GM12878 (cell line): Measurements from ENCODE around the gene ABCB10.

Experiments used
- ASH2L ChIP-seq: fragments of 300-600, 200-600 bp; sonication (generic); IDR thresholded peaks from 2 replicates; pipeline ENCODE4 v1.6.1; 2017; ENCODE audit warnings: low read depth, mild to moderate bottlenecking, borderline replicate concordance
- POLR2AphosphoS2 ChIP-seq: IDR thresholded peaks from 2 replicates; pipeline ENCODE4 v1.6.1; 2011; ENCODE audit warnings: low read depth, mild to moderate bottlenecking, low read length, improper control_type of control experiment, moderate library complexity
- POLR2AphosphoS5 ChIP-seq: IDR thresholded peaks from 2 replicates; pipeline ENCODE4 v1.6.1; 2011; ENCODE audit warnings: mild to moderate bottlenecking, low read length, inconsistent platforms
- SIN3A ChIP-seq: IDR thresholded peaks from 2 replicates; pipeline ENCODE4 v1.6.1; 2012; ENCODE audit warnings: low read depth, low read length, improper control_type of control experiment
- TAF1 ChIP-seq: IDR thresholded peaks from 2 replicates; pipeline ENCODE4 v1.6.1; 2011; ENCODE audit warnings: mild to moderate bottlenecking, low read depth, low read length, borderline replicate concordance
- ZBED1 ChIP-seq: IDR thresholded peaks from 2 replicates; pipeline ENCODE4 v1.6.1; 2016; ENCODE audit warnings: borderline replicate concordance
- ZNF207 ChIP-seq: fragments of 450-650 bp; IDR thresholded peaks from 2 replicates; pipeline ENCODE4 v1.6.1; 2014; ENCODE audit warnings: antibody characterized with exemption, mild to moderate bottlenecking, borderline replicate concordance
- TF ChIP-seq, protein P1 (sequence below): fragments of 450-650 bp; IDR thresholded peaks from 2 replicates; pipeline ENCODE4 v1.6.1; 2017; ENCODE audit warnings: mild to moderate bottlenecking, moderate library complexity
- TF ChIP-seq, protein P2 (sequence below), 3 experiments: IDR thresholded peaks in 2 of 3; conservative IDR thresholded peaks in 1 of 3; 2 replicates each; pipeline ENCODE4 v1.5.1; 2011; ENCODE audit warnings: low read depth in 3 of 3, low read length in 3 of 3, mild to moderate bottlenecking in 3 of 3, control low read depth in 2 of 3, moderate library complexity in 2 of 3, inconsistent platforms in 1 of 3, mixed read lengths in 1 of 3; ENCODE audit not compliant: control insufficient read depth in 2 of 3, insufficient read depth in 1 of 3; ENCODE audit errors: extremely low read depth in 1 of 3
- TF ChIP-seq, protein P3 (sequence below): IDR thresholded peaks from 2 replicates; pipeline ENCODE4 v1.6.1; 2012; ENCODE audit warnings: low read depth, low read length, improper control_type of control experiment
- TF ChIP-seq, protein P4 (sequence below): IDR thresholded peaks from 2 replicates; pipeline ENCODE4 v1.6.1; 2011; ENCODE audit warnings: mild to moderate bottlenecking, low read depth, low read length, moderate library complexity; ENCODE audit not compliant: insufficient replicate concordance
- TF ChIP-seq, protein P5 (sequence below): IDR thresholded peaks from 2 replicates; pipeline ENCODE4 v1.6.1; 2012; ENCODE audit warnings: mild to moderate bottlenecking, low read depth, low read length

DNA sequence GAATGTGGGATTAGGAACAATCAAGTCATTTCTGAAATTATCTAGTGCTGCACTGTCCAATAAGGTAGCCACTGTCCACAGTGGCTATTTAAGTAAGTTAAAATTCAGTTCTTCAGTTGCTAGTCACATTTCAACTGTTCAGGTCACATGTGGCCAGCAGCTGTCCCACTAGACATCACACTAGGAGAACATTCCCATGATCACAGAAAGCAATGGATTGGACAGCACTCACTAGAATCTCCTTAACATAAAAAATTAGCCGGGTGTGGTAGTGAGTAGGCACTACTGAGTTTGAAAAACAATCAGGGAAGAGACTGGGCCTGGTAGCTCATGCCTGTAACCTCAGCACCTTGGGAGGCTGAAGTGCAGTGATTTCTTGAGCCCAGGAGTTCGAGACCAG, 84.0 kb downstream of the ABCB10 start:
- TF ChIP-seq, protein P1, sequence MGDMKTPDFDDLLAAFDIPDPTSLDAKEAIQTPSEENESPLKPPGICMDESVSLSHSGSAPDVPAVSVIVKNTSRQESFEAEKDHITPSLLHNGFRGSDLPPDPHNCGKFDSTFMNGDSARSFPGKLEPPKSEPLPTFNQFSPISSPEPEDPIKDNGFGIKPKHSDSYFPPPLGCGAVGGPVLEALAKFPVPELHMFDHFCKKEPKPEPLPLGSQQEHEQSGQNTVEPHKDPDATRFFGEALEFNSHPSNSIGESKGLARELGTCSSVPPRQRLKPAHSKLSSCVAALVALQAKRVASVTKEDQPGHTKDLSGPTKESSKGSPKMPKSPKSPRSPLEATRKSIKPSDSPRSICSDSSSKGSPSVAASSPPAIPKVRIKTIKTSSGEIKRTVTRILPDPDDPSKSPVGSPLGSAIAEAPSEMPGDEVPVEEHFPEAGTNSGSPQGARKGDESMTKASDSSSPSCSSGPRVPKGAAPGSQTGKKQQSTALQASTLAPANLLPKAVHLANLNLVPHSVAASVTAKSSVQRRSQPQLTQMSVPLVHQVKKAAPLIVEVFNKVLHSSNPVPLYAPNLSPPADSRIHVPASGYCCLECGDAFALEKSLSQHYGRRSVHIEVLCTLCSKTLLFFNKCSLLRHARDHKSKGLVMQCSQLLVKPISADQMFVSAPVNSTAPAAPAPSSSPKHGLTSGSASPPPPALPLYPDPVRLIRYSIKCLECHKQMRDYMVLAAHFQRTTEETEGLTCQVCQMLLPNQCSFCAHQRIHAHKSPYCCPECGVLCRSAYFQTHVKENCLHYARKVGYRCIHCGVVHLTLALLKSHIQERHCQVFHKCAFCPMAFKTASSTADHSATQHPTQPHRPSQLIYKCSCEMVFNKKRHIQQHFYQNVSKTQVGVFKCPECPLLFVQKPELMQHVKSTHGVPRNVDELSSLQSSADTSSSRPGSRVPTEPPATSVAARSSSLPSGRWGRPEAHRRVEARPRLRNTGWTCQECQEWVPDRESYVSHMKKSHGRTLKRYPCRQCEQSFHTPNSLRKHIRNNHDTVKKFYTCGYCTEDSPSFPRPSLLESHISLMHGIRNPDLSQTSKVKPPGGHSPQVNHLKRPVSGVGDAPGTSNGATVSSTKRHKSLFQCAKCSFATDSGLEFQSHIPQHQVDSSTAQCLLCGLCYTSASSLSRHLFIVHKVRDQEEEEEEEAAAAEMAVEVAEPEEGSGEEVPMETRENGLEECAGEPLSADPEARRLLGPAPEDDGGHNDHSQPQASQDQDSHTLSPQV = no peak
- TF ChIP-seq ZBED1 = no peak
- no peak for TF ChIP-seq POLR2AphosphoS5
- no peak for TF ChIP-seq POLR2AphosphoS2
- TF ChIP-seq, protein P2, sequence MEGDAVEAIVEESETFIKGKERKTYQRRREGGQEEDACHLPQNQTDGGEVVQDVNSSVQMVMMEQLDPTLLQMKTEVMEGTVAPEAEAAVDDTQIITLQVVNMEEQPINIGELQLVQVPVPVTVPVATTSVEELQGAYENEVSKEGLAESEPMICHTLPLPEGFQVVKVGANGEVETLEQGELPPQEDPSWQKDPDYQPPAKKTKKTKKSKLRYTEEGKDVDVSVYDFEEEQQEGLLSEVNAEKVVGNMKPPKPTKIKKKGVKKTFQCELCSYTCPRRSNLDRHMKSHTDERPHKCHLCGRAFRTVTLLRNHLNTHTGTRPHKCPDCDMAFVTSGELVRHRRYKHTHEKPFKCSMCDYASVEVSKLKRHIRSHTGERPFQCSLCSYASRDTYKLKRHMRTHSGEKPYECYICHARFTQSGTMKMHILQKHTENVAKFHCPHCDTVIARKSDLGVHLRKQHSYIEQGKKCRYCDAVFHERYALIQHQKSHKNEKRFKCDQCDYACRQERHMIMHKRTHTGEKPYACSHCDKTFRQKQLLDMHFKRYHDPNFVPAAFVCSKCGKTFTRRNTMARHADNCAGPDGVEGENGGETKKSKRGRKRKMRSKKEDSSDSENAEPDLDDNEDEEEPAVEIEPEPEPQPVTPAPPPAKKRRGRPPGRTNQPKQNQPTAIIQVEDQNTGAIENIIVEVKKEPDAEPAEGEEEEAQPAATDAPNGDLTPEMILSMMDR (IDR thresholded peaks at IDR 0.05 in 2 of 3, conservative IDR thresholded peaks at IDR 0.05 in 1 of 3; ENCODE audit: control insufficient read depth in 2 of 3, extremely low read depth in 1 of 3, insufficient read depth in 1 of 3, low read depth in 3 of 3, low read length in 3 of 3) = no peak
- TF ChIP-seq ZNF207 = no peak
- no peak for TF ChIP-seq TAF1
- TF ChIP-seq, protein P3, sequence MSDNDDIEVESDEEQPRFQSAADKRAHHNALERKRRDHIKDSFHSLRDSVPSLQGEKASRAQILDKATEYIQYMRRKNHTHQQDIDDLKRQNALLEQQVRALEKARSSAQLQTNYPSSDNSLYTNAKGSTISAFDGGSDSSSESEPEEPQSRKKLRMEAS = no peak
- TF ChIP-seq ASH2L = no peak
- TF ChIP-seq SIN3A = no peak
- TF ChIP-seq, protein P4, sequence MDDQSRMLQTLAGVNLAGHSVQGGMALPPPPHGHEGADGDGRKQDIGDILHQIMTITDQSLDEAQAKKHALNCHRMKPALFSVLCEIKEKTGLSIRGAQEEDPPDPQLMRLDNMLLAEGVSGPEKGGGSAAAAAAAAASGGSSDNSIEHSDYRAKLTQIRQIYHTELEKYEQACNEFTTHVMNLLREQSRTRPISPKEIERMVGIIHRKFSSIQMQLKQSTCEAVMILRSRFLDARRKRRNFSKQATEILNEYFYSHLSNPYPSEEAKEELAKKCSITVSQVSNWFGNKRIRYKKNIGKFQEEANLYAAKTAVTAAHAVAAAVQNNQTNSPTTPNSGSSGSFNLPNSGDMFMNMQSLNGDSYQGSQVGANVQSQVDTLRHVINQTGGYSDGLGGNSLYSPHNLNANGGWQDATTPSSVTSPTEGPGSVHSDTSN = no peak
- TF ChIP-seq, protein P5, sequence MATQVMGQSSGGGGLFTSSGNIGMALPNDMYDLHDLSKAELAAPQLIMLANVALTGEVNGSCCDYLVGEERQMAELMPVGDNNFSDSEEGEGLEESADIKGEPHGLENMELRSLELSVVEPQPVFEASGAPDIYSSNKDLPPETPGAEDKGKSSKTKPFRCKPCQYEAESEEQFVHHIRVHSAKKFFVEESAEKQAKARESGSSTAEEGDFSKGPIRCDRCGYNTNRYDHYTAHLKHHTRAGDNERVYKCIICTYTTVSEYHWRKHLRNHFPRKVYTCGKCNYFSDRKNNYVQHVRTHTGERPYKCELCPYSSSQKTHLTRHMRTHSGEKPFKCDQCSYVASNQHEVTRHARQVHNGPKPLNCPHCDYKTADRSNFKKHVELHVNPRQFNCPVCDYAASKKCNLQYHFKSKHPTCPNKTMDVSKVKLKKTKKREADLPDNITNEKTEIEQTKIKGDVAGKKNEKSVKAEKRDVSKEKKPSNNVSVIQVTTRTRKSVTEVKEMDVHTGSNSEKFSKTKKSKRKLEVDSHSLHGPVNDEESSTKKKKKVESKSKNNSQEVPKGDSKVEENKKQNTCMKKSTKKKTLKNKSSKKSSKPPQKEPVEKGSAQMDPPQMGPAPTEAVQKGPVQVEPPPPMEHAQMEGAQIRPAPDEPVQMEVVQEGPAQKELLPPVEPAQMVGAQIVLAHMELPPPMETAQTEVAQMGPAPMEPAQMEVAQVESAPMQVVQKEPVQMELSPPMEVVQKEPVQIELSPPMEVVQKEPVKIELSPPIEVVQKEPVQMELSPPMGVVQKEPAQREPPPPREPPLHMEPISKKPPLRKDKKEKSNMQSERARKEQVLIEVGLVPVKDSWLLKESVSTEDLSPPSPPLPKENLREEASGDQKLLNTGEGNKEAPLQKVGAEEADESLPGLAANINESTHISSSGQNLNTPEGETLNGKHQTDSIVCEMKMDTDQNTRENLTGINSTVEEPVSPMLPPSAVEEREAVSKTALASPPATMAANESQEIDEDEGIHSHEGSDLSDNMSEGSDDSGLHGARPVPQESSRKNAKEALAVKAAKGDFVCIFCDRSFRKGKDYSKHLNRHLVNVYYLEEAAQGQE = no peak
